Measurements from ENCODE around the gene TKTL2.
"Not testable (repeated sequence)": the region's sequence is repeated elsewhere in the genome, so short reads cannot be mapped to it uniquely, and the experiment has no call there.

The TKTL2 gene

GRCh38 chr4:163473576-163473975 is at the start of gene TKTL2:
TSS of gene TKTL2 (minus strand) at chr4:163473754. CDS start at chr4:163473734, 20 bp downstream.
- DNase-seq = no peak

- DNase-seq = no peak
Observed at GRCh38 chr4:163515198-163515597, 41.6 kb upstream of the TKTL2 start.

- DNase-seq = no peak
Observed at GRCh38 chr4:163505374-163505773, 31.8 kb upstream of the TKTL2 start.

- no peak for DNase-seq
Observed at GRCh38 chr4:163500586-163500985, 27.0 kb upstream of the TKTL2 start.

- no peak for DNase-seq
Observed at GRCh38 chr4:163495900-163496299, 22.3 kb upstream of the TKTL2 start.

GRCh38 chr4:163494360-163495241 is 21.0 kb upstream of the TKTL2 start, which contains the start of gene TMA16:
TSS of gene TMA16 (plus strand) at chr4:163494690. CDS start at chr4:163494802, 112 bp downstream.
- DNase-seq = peak; percentile 89

- DNase-seq = peak; percentile 19
Observed at GRCh38 chr4:163493643-163494359, 20.2 kb upstream of the TKTL2 start.

- DNase-seq = no peak
Observed at GRCh38 chr4:163492951-163493504, 19.5 kb upstream of the TKTL2 start.

- no peak for DNase-seq
Observed at GRCh38 chr4:163489929-163490328, 16.4 kb upstream of the TKTL2 start.

- no peak for DNase-seq
Observed at GRCh38 chr4:163486321-163486720, 12.8 kb upstream of the TKTL2 start.

- DNase-seq = no peak
Observed at GRCh38 chr4:163485589-163485988, 12.0 kb upstream of the TKTL2 start.

- peak; percentile 63 for DNase-seq
Observed at GRCh38 chr4:163484906-163485305, 11.4 kb upstream of the TKTL2 start.

- DNase-seq = no peak
Observed at GRCh38 chr4:163482190-163482589, 8.6 kb upstream of the TKTL2 start.

- no peak for DNase-seq
Observed at GRCh38 chr4:163476761-163477438, 3.3 kb upstream of the TKTL2 start.

- DNase-seq = no peak
Observed at GRCh38 chr4:163474027-163474426, 473 bp upstream of the TKTL2 start.

- DNase-seq = no peak
Observed at GRCh38 chr4:163473130-163473529, 424 bp downstream of the TKTL2 start.

- no peak for DNase-seq
Observed at GRCh38 chr4:163470391-163470790, 3.2 kb downstream of the TKTL2 start.

GRCh38 chr4:163467082-163467770 is 6.3 kb downstream of the TKTL2 start:
- DNase-seq = no peak

- no peak for DNase-seq
Observed at GRCh38 chr4:163462556-163462955, 11.0 kb downstream of the TKTL2 start.

GRCh38 chr4:163448540-163449203 is 24.9 kb downstream of the TKTL2 start:
- no peak for DNase-seq

- DNase-seq = no peak
Observed at GRCh38 chr4:163447481-163447880, 26.1 kb downstream of the TKTL2 start.

GRCh38 chr4:163447023-163447422 is 26.5 kb downstream of the TKTL2 start:
- DNase-seq = not testable (repeated sequence)
